Aorta (tissue), 5 donors: ENCODE measurements around the gene NUP62CL. TPM values are rescaled to one million over a fixed set of nuclear protein-coding genes. Genes with fewer than 3 reads are reported as not detected.
"Not testable (repeated sequence)": the region's sequence is repeated elsewhere in the genome, so short reads cannot be mapped to it uniquely, and the experiment has no call there.

Experiments
- ATAC-seq: fragments of 200-7000 bp; cut with Tn5 transposase; one replicate; pipeline ENCODE4 v1.9.1; 2022; ENCODE audit warnings: moderate library complexity; ENCODE audit not compliant: low FRiP score
- DNase-seq, 2 donors: peaks; one replicate each; pipeline ENCODE4 v3.0.0-alpha.2; 2020
- H3K27ac ChIP-seq, 2 donors: one replicate each; pipeline ENCODE4 v1.5.1; 2013; ENCODE audit warnings: low read length in 2 of 2, mild to moderate bottlenecking in 2 of 2, moderate library complexity in 2 of 2, control low read depth in 1 of 2, inconsistent platforms in 1 of 2, low read depth in 1 of 2
- H3K27me3 ChIP-seq, 2 donors: one replicate each; pipeline ENCODE4 v1.6.1; 2013; ENCODE audit warnings: control low read depth in 1 of 2, low read length in 1 of 2, mild to moderate bottlenecking in 1 of 2, moderate library complexity in 1 of 2; ENCODE audit not compliant: insufficient read depth in 2 of 2, control insufficient read depth in 1 of 2
- H3K36me3 ChIP-seq, 2 donors: one replicate each; pipeline ENCODE4 v1.6.1; 2013; ENCODE audit warnings: control low read depth in 1 of 2, low read length in 1 of 2, mild to moderate bottlenecking in 1 of 2; ENCODE audit not compliant: insufficient read depth in 2 of 2, control insufficient read depth in 1 of 2
- H3K4me1 ChIP-seq, 2 donors: one replicate each; pipeline ENCODE4 v1.6.1; 2013; ENCODE audit warnings: low read length in 2 of 2, control low read depth in 1 of 2, mild to moderate bottlenecking in 1 of 2, moderate library complexity in 1 of 2; ENCODE audit not compliant: insufficient read depth in 2 of 2, control insufficient read depth in 1 of 2
- H3K4me3 ChIP-seq, 2 donors: one replicate each; pipeline ENCODE4 v1.5.1; 2013; ENCODE audit warnings: low read length in 2 of 2, control low read depth in 1 of 2, mild to moderate bottlenecking in 1 of 2
- H3K9me3 ChIP-seq: one replicate; pipeline ENCODE4 v1.6.1; 2013; ENCODE audit warnings: mild to moderate bottlenecking, low read length; ENCODE audit not compliant: control insufficient read depth
- whole genome bisulfite sequencing, 2 donors: extraction: QIAGEN DNeasy Blood & Tissue Kit; methylation state at CpG; one replicate each; pipeline ENCODE4 v1.1.7; 2013; 5-methylcytosine and 5-hydroxymethylcytosine counted together
- intact Hi-C, 2 donors: fragments of 100-400 bp; cut with DNase I; formaldehyde crosslinking; loops; one replicate each; pipeline versions ENCODE4 v1.14.2 to v1.15.0; 2022
- polyA plus RNA-seq, 2 donors: library from polyadenylated mRNA; stranded (reverse); fragments of 200-250 nt; gene quantifications; one replicate each; pipeline ENCODE4 v1.2.3, GENCODE V29; 2013
- total RNA-seq, 2 donors: library from RNA; stranded (reverse); fragmentation: NEBNext Ultra II Directional; extraction: Animal tissue kit (Norgen Biotek cat#: 25700); gene quantifications; one replicate each; pipeline ENCODE4 v1.2.1, GENCODE V29; 2021
- donor health status: healthy with polysubstance abuse.
- donor health status: Bipolar disorder and iron deficiency.
- donor health status: DM: no; HTN: no; CAD: no.
- donor health status: DM: no; HTN: no; CAD: no.
- donor health status: DM: yes; HTN: yes; CAD: no.

Gene NUP62CL
- total and polyA plus RNA-seq, 4 donors: 0.39 to 0.96 TPM; not detected in 2

GRCh38 chrX:107204068-107204605, 2.1 kb downstream of the NUP62CL start:
- ATAC-seq: no peak
- Histone ChIP-seq H3K36me3 (no peaks in the 10 kb centered on the region), H3K9me3 (no peaks in the 10 kb centered on the region), H3K27me3 (no peaks in the 10 kb centered on the region), H3K4me3 (no peak overlapping the region), H3K4me1 (no peaks in the 10 kb centered on the region), H3K27ac (no peak overlapping the region)
- no peak for DNase-seq
- WGBS, 2 donors: 74 to 80% methylated on average over 6 of the region's 6 CpGs
- intact Hi-C loops: no loop called here

- 58 to 77% methylated on average over 3 of the region's 3 CpGs for WGBS, 2 donors
- no peak overlapping the region for H3K4me3 ChIP-seq
- no peaks in the 10 kb centered on the region for H3K27me3 ChIP-seq
- no peak overlapping the region for H3K27ac ChIP-seq
- no peaks in the 10 kb centered on the region for H3K36me3 ChIP-seq
- ATAC-seq (no peak), DNase-seq (no peak)
- no peaks in the 10 kb centered on the region for H3K4me1 ChIP-seq
- no peaks in the 10 kb centered on the region for H3K9me3 ChIP-seq
- intact Hi-C loops: no loop called here
These were observed 6.7 kb downstream of the NUP62CL start for GRCh38 chrX:107199491-107199890.

- H3K36me3 ChIP-seq, H3K9me3 ChIP-seq, H3K27me3 ChIP-seq, intact Hi-C loops, H3K4me3 ChIP-seq, DNase-seq, H3K4me1 ChIP-seq, H3K27ac ChIP-seq, ATAC-seq: not testable (repeated sequence)
- WGBS, 2 donors: 79 to 89% methylated on average over 6 of the region's 6 CpGs
These were observed 8.2 kb downstream of the NUP62CL start for GRCh38 chrX:107198074-107198473.

GRCh38 chrX:107197319-107197718, 8.9 kb downstream of the NUP62CL start:
- ATAC-seq: no peak
- H3K4me1 ChIP-seq: no peaks in the 10 kb centered on the region
- no peaks in the 10 kb centered on the region for H3K36me3 ChIP-seq
- intact Hi-C loops: no loop called here
- no peak for DNase-seq
- no peaks in the 10 kb centered on the region for H3K9me3 ChIP-seq
- no peak overlapping the region for H3K4me3 ChIP-seq
- no peak overlapping the region for H3K27ac ChIP-seq
- 81 to 97% methylated on average over 1 of the region's 1 CpG for WGBS, 2 donors
- H3K27me3 ChIP-seq: no peaks in the 10 kb centered on the region

- ATAC-seq (no peak), DNase-seq (no peak)
- Histone ChIP-seq H3K4me3 (no peak overlapping the region), H3K9me3 (no peaks in the 10 kb centered on the region), H3K27ac (no peak overlapping the region), H3K4me1 (no peaks in the 10 kb centered on the region), H3K36me3 (no peaks in the 10 kb centered on the region), H3K27me3 (no peaks in the 10 kb centered on the region)
- intact Hi-C loops: no loop called here
These were observed 34.7 kb downstream of the NUP62CL start for GRCh38 chrX:107171369-107172102.

- no peak overlapping the region for H3K4me3 ChIP-seq
- DNase-seq: no peak
- H3K9me3 ChIP-seq: no peaks in the 10 kb centered on the region
- ATAC-seq: no peak
- H3K36me3 ChIP-seq: no peaks in the 10 kb centered on the region
- intact Hi-C loops: no loop called here
- no peaks in the 10 kb centered on the region for H3K27me3 ChIP-seq
- H3K27ac ChIP-seq: no peak overlapping the region
- H3K4me1 ChIP-seq: no peaks in the 10 kb centered on the region
- WGBS, 2 donors: 71 to 84% methylated on average over 1 of the region's 1 CpG
These were observed 37.5 kb downstream of the NUP62CL start for GRCh38 chrX:107168712-107169111.

GRCh38 chrX:107168257-107168656, 38.0 kb downstream of the NUP62CL start:
- Histone ChIP-seq H3K9me3 (no peaks in the 10 kb centered on the region), H3K27me3 (no peaks in the 10 kb centered on the region), H3K27ac (no peak overlapping the region), H3K36me3 (no peaks in the 10 kb centered on the region), H3K4me3 (no peak overlapping the region), H3K4me1 (no peaks in the 10 kb centered on the region)
- ATAC-seq: no peak
- DNase-seq: no peak
- intact Hi-C loops: no loop called here

GRCh38 chrX:107167163-107167921, 38.9 kb downstream of the NUP62CL start:
- Histone ChIP-seq H3K36me3 (no peaks in the 10 kb centered on the region), H3K27ac (no peak overlapping the region), H3K27me3 (no peaks in the 10 kb centered on the region), H3K9me3 (no peaks in the 10 kb centered on the region), H3K4me3 (no peak overlapping the region), H3K4me1 (no peaks in the 10 kb centered on the region)
- DNase-seq (no peak), ATAC-seq (no peak)
- intact Hi-C loops: no loop called here
- 80 to 94% methylated on average over 3 of the region's 3 CpGs for WGBS, 2 donors

GRCh38 chrX:107157618-107158017, 48.6 kb downstream of the NUP62CL start:
- intact Hi-C loops, H3K27me3 ChIP-seq, H3K4me1 ChIP-seq, H3K36me3 ChIP-seq, H3K27ac ChIP-seq, H3K4me3 ChIP-seq, ATAC-seq, H3K9me3 ChIP-seq, DNase-seq: not testable (repeated sequence)
- 84 to 88% methylated on average over 4 of the region's 4 CpGs for WGBS, 2 donors
